ENCODE measurements around the gene TMEM132D. TPM values are rescaled to one million over a fixed set of nuclear protein-coding genes. Genes with fewer than 3 reads are reported as not detected.

The TMEM132D gene
- total RNA-seq, 1 experiment from 2014 or later, result not detected

DNA sequence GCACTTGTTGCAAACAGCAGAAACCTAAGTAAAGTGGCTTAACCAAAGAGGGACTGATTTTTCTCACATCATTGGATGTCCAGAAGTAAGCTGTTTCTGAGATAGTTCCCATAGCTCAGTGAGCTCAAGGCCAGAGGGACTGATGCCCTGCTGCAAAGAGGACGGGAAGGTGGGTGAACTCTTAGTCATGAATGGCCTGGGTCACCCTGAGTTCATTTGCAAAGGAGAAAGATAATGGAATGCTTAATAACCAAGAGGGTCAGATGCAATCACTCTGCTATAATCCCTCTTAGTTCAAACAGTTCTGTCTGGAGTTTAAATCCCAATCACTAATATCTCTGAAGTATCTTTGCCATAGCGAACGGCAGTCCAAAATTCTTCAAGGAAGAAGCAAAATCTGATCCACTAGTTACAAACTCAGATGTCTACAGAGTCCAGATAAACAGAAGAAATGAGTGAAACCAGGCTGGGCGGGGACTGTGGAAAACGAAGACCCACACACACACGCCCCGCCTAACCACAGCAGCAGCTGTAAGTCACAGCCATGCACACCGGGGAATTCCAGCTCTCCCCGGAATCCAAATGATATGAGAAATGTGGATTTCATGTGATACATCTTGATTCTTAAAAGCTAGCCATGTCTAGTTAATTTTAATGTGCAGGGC lies 289.5 kb downstream of the TMEM132D start:
- Histone ChIP-seq H3K4me2 (ENCODE audit: low read depth, low read length, poor library complexity, severe bottlenecking) (no peak overlapping the region), H3K4me1 (ENCODE audit: low read length) (no peaks in the 10 kb centered on the region), H3K9me2 (replicated peaks; ENCODE audit: insufficient read depth, low read length) (no peaks in the 10 kb centered on the region), H4K20me1 (ENCODE audit: insufficient read depth, low read depth, low read length) (no peaks in the 10 kb centered on the region), H2AFZ (ENCODE audit: low read length) (no peak overlapping the region), H3K9me3 (ENCODE audit: low read length) (peaks cover 3% of the 10 kb centered on the region), H3K4me3 (ENCODE audit: low read length) (no peak overlapping the region), H3K27me3 (ENCODE audit: low read length) (no peaks in the 10 kb centered on the region), H3K79me2 (ENCODE audit: low read length) (no peaks in the 10 kb centered on the region), H3K36me3 (ENCODE audit: insufficient read depth, low read length) (no peaks in the 10 kb centered on the region), H3K27ac (ENCODE audit: low read length) (no peak overlapping the region), H3K9ac (ENCODE audit: low read length) (no peak overlapping the region)
- DNase-seq, result no peak

- H3K9ac ChIP-seq (ENCODE audit: low read length), result no peak overlapping the region
- no peaks in the 10 kb centered on the region for H3K4me1 ChIP-seq (ENCODE audit: low read length)
Measured at GRCh38 chr12:129613314-129613713, 290.5 kb downstream of the TMEM132D start.

GRCh38 chr12:129610601-129611120 lies 293.2 kb downstream of the TMEM132D start:
- H3K9me2 ChIP-seq (replicated peaks; ENCODE audit: insufficient read depth, low read length), result no peaks in the 10 kb centered on the region
- no peak overlapping the region for H3K27ac ChIP-seq (ENCODE audit: low read length)

More at GRCh38 chr12:129613314-129613713, 290.5 kb downstream of the TMEM132D start:
- no peak overlapping the region for H2AFZ ChIP-seq (ENCODE audit: low read length)
- H3K79me2 ChIP-seq (ENCODE audit: low read length), result no peaks in the 10 kb centered on the region
- H3K36me3 ChIP-seq (ENCODE audit: insufficient read depth, low read length), result no peaks in the 10 kb centered on the region
- no peak overlapping the region for H3K4me3 ChIP-seq (ENCODE audit: low read length)
- no peak overlapping the region for H3K4me2 ChIP-seq (ENCODE audit: low read depth, low read length, poor library complexity, severe bottlenecking)
- H3K9me2 ChIP-seq (replicated peaks; ENCODE audit: insufficient read depth, low read length), result no peaks in the 10 kb centered on the region
- H4K20me1 ChIP-seq (ENCODE audit: insufficient read depth, low read depth, low read length), result no peaks in the 10 kb centered on the region
- no peak overlapping the region for H3K27ac ChIP-seq (ENCODE audit: low read length)
- H3K9me3 ChIP-seq (ENCODE audit: low read length), result peaks cover 3% of the 10 kb centered on the region
- no peak for DNase-seq
- no peaks in the 10 kb centered on the region for H3K27me3 ChIP-seq (ENCODE audit: low read length)

DNA sequence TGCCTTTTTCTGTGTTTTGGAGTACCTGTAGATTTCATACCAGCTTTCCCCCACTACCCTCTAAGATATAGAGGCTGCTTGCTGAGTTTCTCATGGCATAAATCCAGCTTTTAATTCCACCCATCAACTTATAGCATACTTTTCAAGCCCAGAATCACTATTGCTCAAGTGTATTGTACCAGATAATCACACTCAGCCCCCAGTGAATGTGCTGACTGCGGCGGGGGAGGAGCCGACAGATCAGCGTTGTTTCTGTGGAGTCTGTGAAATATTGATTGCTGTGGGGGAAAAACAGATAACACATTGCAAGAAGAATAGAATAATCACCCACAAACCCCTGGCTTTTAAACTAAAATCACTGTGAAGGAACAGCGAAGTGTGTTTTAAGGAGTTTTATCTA lies 296.1 kb downstream of the TMEM132D start:
- H3K4me2 ChIP-seq (ENCODE audit: low read depth, low read length, poor library complexity, severe bottlenecking), result no peak overlapping the region

More at GRCh38 chr12:129610601-129611120, 293.2 kb downstream of the TMEM132D start:
- Histone ChIP-seq H3K4me3 (ENCODE audit: low read length) (no peak overlapping the region), H3K27me3 (ENCODE audit: low read length) (no peaks in the 10 kb centered on the region), H2AFZ (ENCODE audit: low read length) (no peak overlapping the region), H3K9ac (ENCODE audit: low read length) (no peak overlapping the region), H3K79me2 (ENCODE audit: low read length) (no peaks in the 10 kb centered on the region), H3K36me3 (ENCODE audit: insufficient read depth, low read length) (no peaks in the 10 kb centered on the region), H3K4me1 (ENCODE audit: low read length) (no peaks in the 10 kb centered on the region), H3K9me3 (ENCODE audit: low read length) (peaks cover 3% of the 10 kb centered on the region), H4K20me1 (ENCODE audit: insufficient read depth, low read depth, low read length) (no peaks in the 10 kb centered on the region), H3K4me2 (ENCODE audit: low read depth, low read length, poor library complexity, severe bottlenecking) (no peak overlapping the region)
- no peak for DNase-seq

DNA sequence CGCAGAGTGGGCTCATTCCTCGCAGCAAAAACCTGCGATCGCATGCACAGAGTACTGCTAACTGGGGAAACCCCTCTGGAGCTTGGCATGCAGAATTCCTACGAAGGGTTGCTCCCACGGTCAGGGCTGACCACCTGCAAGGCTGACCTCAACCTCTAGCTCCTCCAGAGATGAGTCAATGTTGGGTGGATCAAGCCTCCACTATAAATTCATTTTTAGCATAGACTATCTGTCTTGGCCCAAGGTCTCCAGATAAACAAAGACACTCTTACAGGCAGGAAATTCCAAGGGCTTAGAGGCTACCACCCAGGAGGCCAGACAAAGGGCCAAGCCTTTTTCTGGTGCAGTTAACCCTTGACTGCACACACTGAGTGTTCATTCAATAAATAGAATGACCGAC lies 296.5 kb downstream of the TMEM132D start:
- H3K27me3 ChIP-seq (ENCODE audit: low read length), result no peaks in the 10 kb centered on the region
- no peak overlapping the region for H3K4me3 ChIP-seq (ENCODE audit: low read length)
- H4K20me1 ChIP-seq (ENCODE audit: insufficient read depth, low read depth, low read length), result no peaks in the 10 kb centered on the region
- H3K27ac ChIP-seq (ENCODE audit: low read length), result no peak overlapping the region
- no peaks in the 10 kb centered on the region for H3K36me3 ChIP-seq (ENCODE audit: insufficient read depth, low read length)
- H3K79me2 ChIP-seq (ENCODE audit: low read length), result no peaks in the 10 kb centered on the region
- H3K4me2 ChIP-seq (ENCODE audit: low read depth, low read length, poor library complexity, severe bottlenecking), result no peak overlapping the region
- DNase-seq, result no peak
- no peaks in the 10 kb centered on the region for H3K9me3 ChIP-seq (ENCODE audit: low read length)
- H3K4me1 ChIP-seq (ENCODE audit: low read length), result no peaks in the 10 kb centered on the region
- H3K9ac ChIP-seq (ENCODE audit: low read length), result no peak overlapping the region
- no peak overlapping the region for H2AFZ ChIP-seq (ENCODE audit: low read length)
- H3K9me2 ChIP-seq (replicated peaks; ENCODE audit: insufficient read depth, low read length), result no peaks in the 10 kb centered on the region

More for the DNA sequence above, 296.1 kb downstream of the TMEM132D start:
- no peak overlapping the region for H3K9ac ChIP-seq (ENCODE audit: low read length)
- no peaks in the 10 kb centered on the region for H3K9me3 ChIP-seq (ENCODE audit: low read length)
- H3K79me2 ChIP-seq (ENCODE audit: low read length), result no peaks in the 10 kb centered on the region
- H3K27ac ChIP-seq (ENCODE audit: low read length), result no peak overlapping the region
- H3K4me3 ChIP-seq (ENCODE audit: low read length), result no peak overlapping the region
- no peak overlapping the region for H2AFZ ChIP-seq (ENCODE audit: low read length)
- no peak for DNase-seq
- no peaks in the 10 kb centered on the region for H3K9me2 ChIP-seq (replicated peaks; ENCODE audit: insufficient read depth, low read length)
- no peaks in the 10 kb centered on the region for H3K36me3 ChIP-seq (ENCODE audit: insufficient read depth, low read length)
- no peaks in the 10 kb centered on the region for H3K27me3 ChIP-seq (ENCODE audit: low read length)
- no peaks in the 10 kb centered on the region for H3K4me1 ChIP-seq (ENCODE audit: low read length)
- H4K20me1 ChIP-seq (ENCODE audit: insufficient read depth, low read depth, low read length), result no peaks in the 10 kb centered on the region

- H3K27ac ChIP-seq (ENCODE audit: low read length), result no peak overlapping the region
- H3K4me2 ChIP-seq (ENCODE audit: low read depth, low read length, poor library complexity, severe bottlenecking), result no peak overlapping the region
- no peaks in the 10 kb centered on the region for H3K9me3 ChIP-seq (ENCODE audit: low read length)
- no peaks in the 10 kb centered on the region for H3K79me2 ChIP-seq (ENCODE audit: low read length)
- no peak for DNase-seq
- no peaks in the 10 kb centered on the region for H3K4me1 ChIP-seq (ENCODE audit: low read length)
- no peaks in the 10 kb centered on the region for H4K20me1 ChIP-seq (ENCODE audit: insufficient read depth, low read depth, low read length)
- no peaks in the 10 kb centered on the region for H3K27me3 ChIP-seq (ENCODE audit: low read length)
- H3K9ac ChIP-seq (ENCODE audit: low read length), result no peak overlapping the region
- no peak overlapping the region for H3K4me3 ChIP-seq (ENCODE audit: low read length)
- H2AFZ ChIP-seq (ENCODE audit: low read length), result no peak overlapping the region
- no peaks in the 10 kb centered on the region for H3K36me3 ChIP-seq (ENCODE audit: insufficient read depth, low read length)
- H3K9me2 ChIP-seq (replicated peaks; ENCODE audit: insufficient read depth, low read length), result no peaks in the 10 kb centered on the region
Measured at GRCh38 chr12:129606239-129606638, 297.6 kb downstream of the TMEM132D start.

GRCh38 chr12:129605666-129606065 lies 298.2 kb downstream of the TMEM132D start:
- Histone ChIP-seq H3K9ac (ENCODE audit: low read length) (no peak overlapping the region), H3K79me2 (ENCODE audit: low read length) (no peaks in the 10 kb centered on the region), H4K20me1 (ENCODE audit: insufficient read depth, low read depth, low read length) (no peaks in the 10 kb centered on the region), H3K4me3 (ENCODE audit: low read length) (no peak overlapping the region), H3K9me2 (replicated peaks; ENCODE audit: insufficient read depth, low read length) (no peaks in the 10 kb centered on the region), H3K36me3 (ENCODE audit: insufficient read depth, low read length) (no peaks in the 10 kb centered on the region), H3K4me2 (ENCODE audit: low read depth, low read length, poor library complexity, severe bottlenecking) (no peak overlapping the region), H3K27me3 (ENCODE audit: low read length) (no peaks in the 10 kb centered on the region), H3K9me3 (ENCODE audit: low read length) (no peaks in the 10 kb centered on the region), H2AFZ (ENCODE audit: low read length) (no peak overlapping the region), H3K27ac (ENCODE audit: low read length) (no peak overlapping the region), H3K4me1 (ENCODE audit: low read length) (no peaks in the 10 kb centered on the region)
- DNase-seq, result no peak

DNA sequence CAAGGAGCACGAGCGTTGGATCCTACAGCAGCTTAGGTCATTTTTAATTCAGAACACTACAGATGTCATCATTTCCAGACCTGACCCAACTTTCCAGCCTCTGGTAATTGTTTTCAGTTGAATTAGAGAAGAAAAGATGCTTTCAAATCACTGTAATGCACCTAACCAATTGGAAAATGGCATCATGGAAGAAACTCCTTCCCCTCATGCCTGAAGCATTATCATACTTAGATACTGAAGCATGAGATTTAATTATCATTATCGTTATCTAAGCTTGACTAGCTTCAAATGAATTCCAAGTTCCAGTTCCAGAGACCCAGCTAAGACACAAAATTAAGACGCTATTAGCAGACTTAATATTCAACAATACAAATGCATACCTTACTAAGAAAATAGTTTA lies 299.3 kb downstream of the TMEM132D start:
- Histone ChIP-seq H3K27me3 (ENCODE audit: low read length) (no peaks in the 10 kb centered on the region), H2AFZ (ENCODE audit: low read length) (no peak overlapping the region), H3K9me3 (ENCODE audit: low read length) (no peaks in the 10 kb centered on the region), H4K20me1 (ENCODE audit: insufficient read depth, low read depth, low read length) (no peaks in the 10 kb centered on the region), H3K79me2 (ENCODE audit: low read length) (no peaks in the 10 kb centered on the region), H3K4me3 (ENCODE audit: low read length) (no peak overlapping the region), H3K4me2 (ENCODE audit: low read depth, low read length, poor library complexity, severe bottlenecking) (no peak overlapping the region), H3K9me2 (replicated peaks; ENCODE audit: insufficient read depth, low read length) (no peaks in the 10 kb centered on the region), H3K9ac (ENCODE audit: low read length) (no peak overlapping the region), H3K27ac (ENCODE audit: low read length) (no peak overlapping the region), H3K36me3 (ENCODE audit: insufficient read depth, low read length) (no peaks in the 10 kb centered on the region), H3K4me1 (ENCODE audit: low read length) (no peaks in the 10 kb centered on the region)
- DNase-seq, result no peak

All from Karpas-422 (cell line).